Mesenchymal stem cell (in vitro differentiated cells and primary cell): ENCODE measurements around the gene RBMS1.

Source experiments
- DNase-seq: peaks from one replicate; pipeline ENCODE4 v3.0.0-alpha.2; 2013
- H2AFZ ChIP-seq: one replicate; pipeline ENCODE4 v1.6.1; 2013; ENCODE audit warnings: low read depth, mild to moderate bottlenecking, control low read depth, inconsistent platforms, low read length, moderate library complexity
- H2AK5ac ChIP-seq: 2 replicates; pipeline ENCODE4 v1.6.1; 2013; ENCODE audit warnings: low read length, moderate library complexity, mild to moderate bottlenecking, inconsistent platforms; ENCODE audit not compliant: severe bottlenecking
- H2BK120ac ChIP-seq: one replicate; pipeline ENCODE4 v1.6.1; 2013; ENCODE audit warnings: low read depth, mild to moderate bottlenecking, inconsistent platforms, low read length, moderate library complexity
- H2BK12ac ChIP-seq, 2 experiments: one replicate each; pipeline ENCODE4 v1.6.1; 2013; ENCODE audit warnings: inconsistent platforms in 2 of 2, low read length in 2 of 2, mild to moderate bottlenecking in 2 of 2, moderate library complexity in 2 of 2, control low read depth in 1 of 2
- H2BK15ac ChIP-seq: one replicate; pipeline ENCODE4 v1.6.1; 2013; ENCODE audit warnings: mild to moderate bottlenecking, low read depth, inconsistent platforms; ENCODE audit not compliant: poor library complexity, severe bottlenecking
- H2BK5ac ChIP-seq: 2 replicates; pipeline ENCODE4 v1.6.1; 2013; ENCODE audit warnings: low read depth, mild to moderate bottlenecking, low read length, control low read depth, inconsistent platforms; ENCODE audit not compliant: poor library complexity, severe bottlenecking
- H3K14ac ChIP-seq, 2 experiments: one replicate each; pipeline ENCODE4 v1.6.1; 2013; ENCODE audit warnings: inconsistent platforms in 2 of 2, low read length in 2 of 2, control low read depth in 1 of 2, mild to moderate bottlenecking in 1 of 2, moderate library complexity in 1 of 2
- H3K18ac ChIP-seq, 2 experiments: one replicate each; pipeline ENCODE4 v1.6.1; 2013; ENCODE audit warnings: inconsistent platforms in 2 of 2, low read length in 2 of 2, control low read depth in 1 of 2, low read depth in 1 of 2, mild to moderate bottlenecking in 1 of 2
- H3K23ac ChIP-seq, 2 experiments: one replicate each; pipeline ENCODE4 v1.6.1; 2013; ENCODE audit warnings: inconsistent platforms in 2 of 2, low read length in 2 of 2, mild to moderate bottlenecking in 2 of 2, moderate library complexity in 2 of 2, control low read depth in 1 of 2
- H3K27ac ChIP-seq: 2 replicates; pipeline ENCODE4 v1.5.1; 2013; ENCODE audit warnings: mild to moderate bottlenecking, moderate library complexity, low read length, control low read depth, inconsistent platforms; ENCODE audit not compliant: poor library complexity, severe bottlenecking
- H3K27me3 ChIP-seq, 2 experiments: 2 replicates each; pipeline versions ENCODE4 v1.6.1 to v1.7.0; 2013; ENCODE audit warnings: low read length in 2 of 2, mild to moderate bottlenecking in 2 of 2, moderate library complexity in 2 of 2, control low read depth in 1 of 2, inconsistent platforms in 1 of 2; ENCODE audit not compliant: control insufficient read depth in 1 of 2, insufficient read depth in 1 of 2
- H3K36me3 ChIP-seq, 2 experiments: 2 replicates each; pipeline versions ENCODE4 v1.6.1 to v1.7.0; 2013; ENCODE audit warnings: low read length in 2 of 2, control low read depth in 1 of 2, inconsistent platforms in 1 of 2, low read depth in 1 of 2, mild to moderate bottlenecking in 1 of 2; ENCODE audit not compliant: insufficient read depth in 2 of 2, control insufficient read depth in 1 of 2
- H3K4ac ChIP-seq, 2 experiments: one replicate each; pipeline ENCODE4 v1.6.1; 2013; ENCODE audit warnings: inconsistent platforms in 2 of 2, low read length in 2 of 2, mild to moderate bottlenecking in 2 of 2, moderate library complexity in 2 of 2, control low read depth in 1 of 2, low read depth in 1 of 2
- H3K4me1 ChIP-seq: 2 replicates; pipeline ENCODE4 v1.6.1; 2013; ENCODE audit warnings: low read depth, low read length, control low read depth; ENCODE audit not compliant: control insufficient read depth, insufficient read depth
- H3K4me2 ChIP-seq: 2 replicates; pipeline ENCODE4 v1.6.1; 2013; ENCODE audit warnings: low read length, mild to moderate bottlenecking, inconsistent platforms; ENCODE audit not compliant: poor library complexity, severe bottlenecking
- H3K4me3 ChIP-seq, 2 experiments: 2 replicates each; pipeline versions ENCODE4 v1.5.1 to v1.7.0; 2013; ENCODE audit warnings: low read length in 2 of 2, mild to moderate bottlenecking in 2 of 2, control low read depth in 1 of 2, low read depth in 1 of 2; ENCODE audit not compliant: insufficient read depth in 1 of 2
- H3K79me1 ChIP-seq: replicated peaks from 2 replicates; pipeline ENCODE4 v1.6.1; 2013; ENCODE audit warnings: mild to moderate bottlenecking, control low read depth, low read length, inconsistent platforms; ENCODE audit not compliant: poor library complexity, severe bottlenecking
- H3K9ac ChIP-seq: 2 replicates; pipeline ENCODE4 v1.7.0; 2013; ENCODE audit warnings: mild to moderate bottlenecking, low read length, moderate library complexity
- H3K9me3 ChIP-seq: 2 replicates; pipeline ENCODE4 v1.7.0; 2013; ENCODE audit warnings: mild to moderate bottlenecking, low read length; ENCODE audit not compliant: control insufficient read depth
- H4K8ac ChIP-seq: one replicate; pipeline ENCODE4 v1.6.1; 2013; ENCODE audit warnings: inconsistent platforms, mild to moderate bottlenecking, low read length, moderate library complexity
- H4K91ac ChIP-seq: one replicate; pipeline ENCODE4 v1.6.1; 2013; ENCODE audit warnings: mild to moderate bottlenecking, low read length, inconsistent platforms
- WGBS: methylation state at CpG from one replicate; pipeline ENCODE4 v1.1.7; 2013; ENCODE audit warnings: mixed read lengths; 5-methylcytosine and 5-hydroxymethylcytosine counted together

Gene RBMS1

GRCh38 chr2:160352500-160352899, 141.1 kb downstream of the RBMS1 start:
- Histone ChIP-seq H3K27ac (peak overlapping the region; percentile 41), H3K9me3 (no peaks in the 10 kb centered on the region), H2AFZ (no peak overlapping the region), H3K4ac (no peak overlapping the region), H2BK12ac (peak overlapping the region in 1 of 2 experiments; percentile 79), H2BK5ac (no peak overlapping the region), H3K36me3 (peaks cover 5 to 81% of the 10 kb centered on the region in 2 experiments), H3K18ac (peak overlapping the region in 1 of 2 experiments; percentile 88), H3K4me3 (no peak overlapping the region), H4K91ac (no peak overlapping the region), H2BK120ac (no peak overlapping the region), H3K14ac (no peak overlapping the region), H2AK5ac (no peak overlapping the region), H3K4me1 (peaks cover 6% of the 10 kb centered on the region), H3K9ac (no peak overlapping the region), H3K23ac (no peak overlapping the region), H3K79me1 (peaks cover 5% of the 10 kb centered on the region), H2BK15ac (no peak overlapping the region), H3K4me2 (no peak overlapping the region), H4K8ac (no peak overlapping the region), H3K27me3 (no peaks in the 10 kb centered on the region)
- DNase-seq = peak; percentile 91
- WGBS = 36% methylated on average over 5 of the region's 5 CpGs

DNA sequence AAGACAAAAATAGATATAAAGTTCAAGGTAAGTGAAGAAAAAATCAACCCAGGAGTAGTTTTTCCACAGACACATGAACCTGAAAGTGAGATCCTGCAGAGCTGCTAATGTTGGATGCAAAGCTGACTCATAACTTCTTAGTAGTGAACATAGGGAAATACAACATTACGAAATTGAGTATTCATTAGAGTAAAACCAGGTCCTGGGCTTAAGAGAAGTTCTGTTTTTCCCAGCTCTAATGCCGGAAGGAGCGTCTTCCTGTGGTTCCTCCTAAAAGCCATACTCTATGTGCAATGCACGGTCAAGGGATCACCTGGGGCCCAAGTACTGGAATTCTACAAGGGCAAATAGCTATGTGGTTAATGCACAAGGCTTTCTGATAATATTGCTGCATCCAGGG, 141.7 kb downstream of the RBMS1 start:
- no peak overlapping the region for H4K8ac ChIP-seq
- no peak overlapping the region for H2AK5ac ChIP-seq
- H3K4me1 ChIP-seq = peaks cover 6% of the 10 kb centered on the region
- no peak overlapping the region for H2BK120ac ChIP-seq
- H3K27ac ChIP-seq = peak overlapping the region; percentile 77
- no peak overlapping the region for H3K4me3 ChIP-seq
- peaks cover 5 to 81% of the 10 kb centered on the region in 2 experiments for H3K36me3 ChIP-seq
- no peak overlapping the region for H3K14ac ChIP-seq
- DNase-seq = peak; percentile 95
- 34% methylated on average over 4 of the region's 4 CpGs for WGBS
- H3K9me3 ChIP-seq = no peaks in the 10 kb centered on the region
- no peak overlapping the region for H3K9ac ChIP-seq
- H2AFZ ChIP-seq = no peak overlapping the region
- H3K23ac ChIP-seq = no peak overlapping the region
- H3K4ac ChIP-seq = no peak overlapping the region
- peak overlapping the region in 1 of 2 experiments; percentile 35 for H3K18ac ChIP-seq
- no peak overlapping the region for H2BK15ac ChIP-seq
- H3K4me2 ChIP-seq = peak overlapping the region; percentile 16
- no peaks in the 10 kb centered on the region for H3K27me3 ChIP-seq
- H2BK5ac ChIP-seq = no peak overlapping the region
- no peak overlapping the region for H4K91ac ChIP-seq
- peak overlapping the region in 1 of 2 experiments; percentile 42 for H2BK12ac ChIP-seq
- H3K79me1 ChIP-seq = peaks cover 5% of the 10 kb centered on the region

GRCh38 chr2:160349306-160349705, 144.3 kb downstream of the RBMS1 start:
- Histone ChIP-seq H3K27me3 (no peaks in the 10 kb centered on the region), H2BK12ac (no peak overlapping the region), H3K9me3 (no peaks in the 10 kb centered on the region), H2AFZ (no peak overlapping the region), H3K79me1 (peaks cover 4% of the 10 kb centered on the region), H3K4me1 (peaks cover 8% of the 10 kb centered on the region), H3K18ac (no peak overlapping the region), H3K4me3 (no peak overlapping the region), H2BK120ac (no peak overlapping the region), H4K91ac (no peak overlapping the region), H3K14ac (no peak overlapping the region), H4K8ac (no peak overlapping the region), H2BK15ac (no peak overlapping the region), H3K4ac (no peak overlapping the region), H2BK5ac (no peak overlapping the region), H3K23ac (no peak overlapping the region), H3K4me2 (no peak overlapping the region), H3K36me3 (peaks cover 5 to 70% of the 10 kb centered on the region in 2 experiments), H2AK5ac (no peak overlapping the region), H3K9ac (no peak overlapping the region), H3K27ac (peak overlapping the region; percentile 36)
- no CpG with 5 or more reads among the region's 2 CpGs for WGBS
- no peak for DNase-seq

DNA sequence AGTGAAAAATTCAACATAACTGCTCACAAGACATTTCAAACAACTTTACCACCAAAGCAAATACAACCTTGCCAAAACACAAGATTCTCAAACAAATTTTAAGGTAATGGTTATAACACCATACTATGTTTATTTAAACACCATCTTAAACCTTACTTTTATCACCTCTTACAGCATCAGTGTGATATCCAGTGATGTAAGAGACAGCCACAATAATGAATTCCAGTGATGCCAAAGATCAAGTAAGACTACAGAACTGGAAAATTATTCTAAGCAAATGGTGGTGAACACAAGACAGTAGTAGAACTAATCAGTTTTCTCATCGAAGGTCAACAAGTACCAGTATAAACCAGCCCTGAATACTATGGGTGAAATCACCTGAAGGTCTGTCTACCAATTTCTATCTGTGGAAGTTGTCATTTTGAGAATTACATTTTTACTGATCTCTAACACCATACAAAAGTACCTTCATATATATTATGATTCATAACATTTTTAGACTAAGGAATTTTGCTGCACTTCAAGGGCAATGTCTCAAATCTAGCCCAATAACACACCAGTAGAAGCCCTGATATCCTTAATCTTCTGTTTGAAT, 146.2 kb downstream of the RBMS1 start:
- Histone ChIP-seq H3K27me3 (no peaks in the 10 kb centered on the region), H2BK15ac (no peak overlapping the region), H4K8ac (no peak overlapping the region), H3K14ac (no peak overlapping the region), H2BK5ac (no peak overlapping the region), H2AFZ (no peak overlapping the region), H3K18ac (no peak overlapping the region), H3K79me1 (peaks cover 6% of the 10 kb centered on the region), H2AK5ac (no peak overlapping the region), H3K4me1 (peaks cover 12% of the 10 kb centered on the region), H3K4me3 (no peak overlapping the region), H3K4me2 (no peak overlapping the region), H3K9ac (peak overlapping the region; percentile 23), H3K9me3 (no peaks in the 10 kb centered on the region), H3K27ac (peak overlapping the region; percentile 38), H3K23ac (no peak overlapping the region), H2BK12ac (no peak overlapping the region), H3K36me3 (peaks cover 5 to 55% of the 10 kb centered on the region in 2 experiments), H3K4ac (no peak overlapping the region), H4K91ac (no peak overlapping the region), H2BK120ac (no peak overlapping the region)
- no peak for DNase-seq
- WGBS = 80% methylated on average over 1 of the region's 1 CpG
